ENCODE results near the gene USH2A.

The USH2A gene

DNA sequence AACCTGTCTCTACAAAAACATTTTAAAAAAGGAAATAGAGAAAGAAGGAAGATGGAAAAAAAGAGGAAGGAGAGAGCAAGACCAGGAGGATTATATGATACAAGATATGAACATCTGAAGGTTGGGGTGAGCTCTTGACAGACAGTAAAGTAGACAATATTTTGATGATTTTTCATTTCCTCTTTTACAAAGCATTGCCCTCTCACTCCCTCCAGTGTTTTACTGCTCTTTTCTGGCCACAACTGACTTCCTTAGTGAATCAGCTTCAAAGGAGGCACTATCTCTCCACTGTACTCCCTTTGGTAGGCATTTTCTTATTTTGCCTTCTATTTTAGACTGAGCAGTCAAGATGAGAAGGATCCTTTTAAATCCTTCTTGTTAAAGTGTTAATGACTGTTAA, 559.5 kb downstream of the USH2A start:
- TF ChIP-seq, protein P1, sequence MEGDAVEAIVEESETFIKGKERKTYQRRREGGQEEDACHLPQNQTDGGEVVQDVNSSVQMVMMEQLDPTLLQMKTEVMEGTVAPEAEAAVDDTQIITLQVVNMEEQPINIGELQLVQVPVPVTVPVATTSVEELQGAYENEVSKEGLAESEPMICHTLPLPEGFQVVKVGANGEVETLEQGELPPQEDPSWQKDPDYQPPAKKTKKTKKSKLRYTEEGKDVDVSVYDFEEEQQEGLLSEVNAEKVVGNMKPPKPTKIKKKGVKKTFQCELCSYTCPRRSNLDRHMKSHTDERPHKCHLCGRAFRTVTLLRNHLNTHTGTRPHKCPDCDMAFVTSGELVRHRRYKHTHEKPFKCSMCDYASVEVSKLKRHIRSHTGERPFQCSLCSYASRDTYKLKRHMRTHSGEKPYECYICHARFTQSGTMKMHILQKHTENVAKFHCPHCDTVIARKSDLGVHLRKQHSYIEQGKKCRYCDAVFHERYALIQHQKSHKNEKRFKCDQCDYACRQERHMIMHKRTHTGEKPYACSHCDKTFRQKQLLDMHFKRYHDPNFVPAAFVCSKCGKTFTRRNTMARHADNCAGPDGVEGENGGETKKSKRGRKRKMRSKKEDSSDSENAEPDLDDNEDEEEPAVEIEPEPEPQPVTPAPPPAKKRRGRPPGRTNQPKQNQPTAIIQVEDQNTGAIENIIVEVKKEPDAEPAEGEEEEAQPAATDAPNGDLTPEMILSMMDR (IDR thresholded peaks at IDR 0.05; ENCODE audit: insufficient read depth, low read length, poor library complexity, severe bottlenecking) = no peak
- H3K27me3 ChIP-seq (replicated peaks; ENCODE audit: control insufficient read depth, insufficient read depth, low read length) = no peaks in the 10 kb centered on the region
- H3K4me3 ChIP-seq (replicated peaks; ENCODE audit: low read depth, low read length) = no peak overlapping the region
- no peaks in the 10 kb centered on the region for H3K36me3 ChIP-seq (ENCODE audit: control insufficient read depth, insufficient read depth, low read length)
- no peak for DNase-seq (ENCODE audit: extremely low read depth, insufficient read length)

DNA sequence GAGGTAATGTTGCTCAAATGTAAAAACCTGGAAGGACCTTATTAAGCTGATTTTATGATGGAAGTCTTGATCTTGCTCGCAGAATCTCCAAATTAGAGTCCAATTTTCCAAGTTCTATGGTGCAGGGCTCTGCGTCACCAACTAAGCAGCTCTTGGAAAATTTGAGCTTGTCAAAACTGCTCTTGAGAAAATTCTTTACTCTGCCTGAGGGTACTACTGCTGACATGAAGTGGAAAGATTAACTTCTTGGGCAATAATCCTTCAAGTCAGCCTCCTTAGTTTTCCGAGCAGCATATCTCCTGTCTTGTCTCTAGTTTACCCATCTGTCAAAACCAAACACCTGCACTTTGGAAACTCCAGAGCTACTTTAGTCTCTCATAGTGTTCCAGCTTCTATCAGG, 562.4 kb downstream of the USH2A start:
- H3K36me3 ChIP-seq (ENCODE audit: control insufficient read depth, insufficient read depth, low read length) = no peaks in the 10 kb centered on the region
- no peak overlapping the region for H3K4me3 ChIP-seq (replicated peaks; ENCODE audit: low read depth, low read length)
- no peak for DNase-seq (ENCODE audit: extremely low read depth, insufficient read length)
- no peaks in the 10 kb centered on the region for H3K27me3 ChIP-seq (replicated peaks; ENCODE audit: control insufficient read depth, insufficient read depth, low read length)
- TF ChIP-seq, protein P1 (IDR thresholded peaks at IDR 0.05; ENCODE audit: insufficient read depth, low read length, poor library complexity, severe bottlenecking) = no peak

DNA sequence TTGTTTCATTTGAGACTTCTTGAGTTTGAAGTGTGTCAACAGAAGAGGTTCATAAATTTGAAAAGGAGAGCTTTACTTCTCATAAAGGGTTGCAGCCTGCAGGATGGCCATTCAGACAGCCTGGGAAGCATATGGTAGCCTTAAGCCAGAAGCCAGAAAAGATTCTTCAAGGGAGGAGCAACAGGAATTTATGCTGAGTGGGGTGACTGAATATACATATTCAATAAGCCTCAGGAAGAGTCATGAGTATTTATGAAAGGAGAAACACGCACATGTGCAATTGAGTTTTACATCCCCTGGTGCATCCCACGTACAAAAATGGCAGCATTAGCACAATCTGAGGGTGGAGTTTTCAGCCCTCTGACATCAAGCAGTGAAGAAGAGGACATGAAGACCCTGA, 565.9 kb downstream of the USH2A start:
- H3K27me3 ChIP-seq (replicated peaks; ENCODE audit: control insufficient read depth, insufficient read depth, low read length) = no peaks in the 10 kb centered on the region
- H3K4me3 ChIP-seq (replicated peaks; ENCODE audit: low read depth, low read length) = no peak overlapping the region
- TF ChIP-seq, protein P1 (IDR thresholded peaks at IDR 0.05; ENCODE audit: insufficient read depth, low read length, poor library complexity, severe bottlenecking) = no peak
- H3K36me3 ChIP-seq (ENCODE audit: control insufficient read depth, insufficient read depth, low read length) = no peaks in the 10 kb centered on the region
- no peak for DNase-seq (ENCODE audit: extremely low read depth, insufficient read length)

DNA sequence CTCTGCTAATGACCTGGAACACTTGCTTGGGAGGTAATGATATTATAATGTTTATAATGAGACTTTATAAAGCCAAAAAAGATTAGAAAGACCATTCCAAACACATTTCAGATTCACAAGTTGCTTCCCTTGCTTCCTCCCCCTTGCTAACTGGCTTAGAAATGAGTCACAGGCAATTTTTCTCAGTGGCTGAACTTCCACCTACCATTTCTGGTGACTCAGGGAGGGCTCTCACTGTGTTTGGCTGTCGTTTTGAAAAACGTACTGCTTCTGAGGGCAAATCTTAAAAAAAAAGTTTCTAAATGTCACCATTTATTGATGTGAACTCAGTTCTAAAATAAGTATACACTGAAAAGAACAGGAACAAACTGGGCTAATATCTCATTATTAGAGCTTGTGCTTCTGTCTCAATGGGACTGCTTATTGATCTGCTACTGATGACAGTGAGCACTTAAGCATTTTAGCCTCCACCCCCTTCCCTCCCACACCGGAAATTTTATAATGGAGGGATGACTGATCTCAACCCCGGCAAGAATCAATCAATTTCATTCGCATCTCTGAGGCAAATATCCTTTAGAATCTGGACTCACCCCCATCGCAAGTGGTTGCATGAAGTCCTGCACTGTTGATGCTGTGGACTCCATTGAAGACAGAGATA, 577.9 kb downstream of the USH2A start:
- H3K27me3 ChIP-seq (replicated peaks; ENCODE audit: control insufficient read depth, insufficient read depth, low read length) = no peaks in the 10 kb centered on the region
- DNase-seq (ENCODE audit: extremely low read depth, insufficient read length) = no peak
- H3K36me3 ChIP-seq (ENCODE audit: control insufficient read depth, insufficient read depth, low read length) = no peaks in the 10 kb centered on the region
- H3K4me3 ChIP-seq (replicated peaks; ENCODE audit: low read depth, low read length) = no peak overlapping the region
- TF ChIP-seq, protein P1 (IDR thresholded peaks at IDR 0.05; ENCODE audit: insufficient read depth, low read length, poor library complexity, severe bottlenecking) = no peak

DNA sequence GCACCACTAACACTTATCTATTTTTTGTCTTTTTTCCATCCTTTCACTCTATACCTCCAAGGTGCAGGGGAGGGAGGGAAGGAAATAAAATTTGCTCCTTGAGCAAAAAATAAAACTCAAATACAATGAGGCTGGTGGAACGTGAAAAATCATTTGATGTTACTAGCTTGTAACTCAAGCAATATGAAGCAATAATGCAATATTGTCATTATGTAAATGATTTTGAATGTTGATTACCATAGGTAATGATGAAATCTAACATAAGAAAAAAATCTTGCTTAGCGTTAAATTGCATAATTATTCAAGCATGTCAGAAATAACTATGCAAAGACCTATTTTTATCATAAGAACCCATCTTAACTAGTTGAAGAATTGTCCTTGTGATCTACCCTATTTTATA, 578.5 kb downstream of the USH2A start:
- Histone ChIP-seq H3K27me3 (replicated peaks; ENCODE audit: control insufficient read depth, insufficient read depth, low read length) (no peaks in the 10 kb centered on the region), H3K4me3 (replicated peaks; ENCODE audit: low read depth, low read length) (no peak overlapping the region), H3K36me3 (ENCODE audit: control insufficient read depth, insufficient read depth, low read length) (no peaks in the 10 kb centered on the region)
- DNase-seq (ENCODE audit: extremely low read depth, insufficient read length) = no peak
- TF ChIP-seq, protein P1 (IDR thresholded peaks at IDR 0.05; ENCODE audit: insufficient read depth, low read length, poor library complexity, severe bottlenecking) = no peak

DNA sequence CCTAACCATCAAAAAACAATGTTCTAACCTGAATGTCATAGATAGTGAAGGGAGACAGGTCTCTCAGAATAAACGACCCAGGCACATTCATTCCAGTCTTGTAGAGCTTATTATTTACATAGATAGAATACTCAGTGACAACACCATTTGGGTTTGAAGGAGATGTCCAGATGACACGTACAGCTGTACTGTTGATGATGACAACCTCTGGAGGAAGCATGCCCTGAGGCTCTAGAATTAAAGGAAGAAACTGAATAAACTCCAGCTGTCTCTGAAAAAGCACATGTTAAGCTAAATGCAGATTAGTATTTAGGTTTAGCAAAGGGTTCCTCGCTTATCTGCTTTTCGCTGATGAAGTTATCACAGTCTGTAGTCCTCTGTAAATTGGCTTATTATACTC, 579.0 kb downstream of the USH2A start:
- no peak for DNase-seq (ENCODE audit: extremely low read depth, insufficient read length)
- no peaks in the 10 kb centered on the region for H3K27me3 ChIP-seq (replicated peaks; ENCODE audit: control insufficient read depth, insufficient read depth, low read length)
- TF ChIP-seq, protein P1 (IDR thresholded peaks at IDR 0.05; ENCODE audit: insufficient read depth, low read length, poor library complexity, severe bottlenecking) = no peak
- no peaks in the 10 kb centered on the region for H3K36me3 ChIP-seq (ENCODE audit: control insufficient read depth, insufficient read depth, low read length)
- no peak overlapping the region for H3K4me3 ChIP-seq (replicated peaks; ENCODE audit: low read depth, low read length)
